GM12878 (cell line): Measurements from ENCODE around the gene ITPRIP. TPM values are rescaled to one million over a fixed set of nuclear protein-coding genes. Genes with fewer than 3 reads are reported as not detected.

Experiments used
- ATAC-seq: fragments of 200-7000 bp; cut with Tn5 transposase; 3 replicates; pipeline ENCODE4 v1.9.1; 2020; ENCODE audit warnings: mild to moderate bottlenecking, moderate library complexity
- BruUV-seq: library from RNA; stranded (reverse); fragments of 400-500 nt; replicated peaks from 2 replicates; lab custom pipeline; 2021; lab: Mats Ljungman, UMichigan
- CTCF ChIA-PET: fragments of 300-600 bp; sonication (Branson Sonifier 250); formaldehyde crosslinking; extraction: SDS; loops from one replicate; lab custom pipeline; 2021; ENCODE audit warnings: inconsistent platforms; lab: Yijun Ruan, JAX
- POLR2A ChIA-PET: fragments of 350-600 bp; formaldehyde crosslinking; extraction: SDS; loops from one replicate; lab custom pipeline; 2021; ENCODE audit warnings: inconsistent platforms; lab: Charles Lee
- RAD21 ChIA-PET: fragments of 300-600 bp; sonication (Branson Sonifier 250); formaldehyde crosslinking; loops from one replicate; lab custom pipeline; 2023; ENCODE audit warnings: antibody characterized with exemption; ENCODE audit not compliant: unreplicated experiment; lab: Charles Lee
- SMC1A ChIA-PET: fragments of 300-600 bp; sonication (Branson Sonifier 250); formaldehyde crosslinking; loops from one replicate; lab custom pipeline; 2023; ENCODE audit not compliant: unreplicated experiment, uncharacterized antibody; lab: Charles Lee
- DNase-seq: peaks from one replicate; pipeline ENCODE4 v3.0.0-alpha.2; 2011; ENCODE audit warnings: low read depth, low spot score
- FAIRE-seq: peaks from 3 replicates; lab custom pipeline; 2011; peaks lifted over from hg19 to GRCh38; lab: Jason Lieb, UNC
- H2AFZ ChIP-seq: 2 replicates; pipeline ENCODE4 v1.6.0; 2011; ENCODE audit warnings: low read depth, low read length, control low read depth; ENCODE audit not compliant: control insufficient read depth
- H3K27ac ChIP-seq: 2 replicates; pipeline ENCODE4 v1.5.1; 2011; ENCODE audit warnings: control low read depth; ENCODE audit not compliant: control insufficient read depth, insufficient read depth
- H3K27me3 ChIP-seq, 2 experiments: replicated peaks in 1 of 2; 2 replicates each; pipeline versions ENCODE4 v1.6.0 to v1.6.1; 2011; ENCODE audit warnings: low read length in 1 of 2; ENCODE audit not compliant: control insufficient read depth in 2 of 2, insufficient read depth in 2 of 2
- H3K36me3 ChIP-seq, 2 experiments: 2 replicates each; pipeline ENCODE4 v1.5.1; 2011; ENCODE audit warnings: low read length in 1 of 2; ENCODE audit not compliant: control insufficient read depth in 2 of 2, insufficient read depth in 2 of 2
- H3K4me1 ChIP-seq: 2 replicates; pipeline ENCODE4 v1.6.1; 2011; ENCODE audit warnings: mild to moderate bottlenecking, low read length, moderate library complexity, mixed read lengths; ENCODE audit not compliant: control insufficient read depth, insufficient read depth
- H3K4me2 ChIP-seq: 2 replicates; pipeline ENCODE4 v1.6.0; 2011; ENCODE audit warnings: control low read depth; ENCODE audit not compliant: control insufficient read depth, insufficient read depth
- H3K4me3 ChIP-seq: fragments of 200-600 bp; sonication (generic); 2 replicates; pipeline ENCODE4 v1.5.1; 2016
- H3K79me2 ChIP-seq: 2 replicates; pipeline ENCODE4 v1.6.0; 2011; ENCODE audit warnings: low read length; ENCODE audit not compliant: control insufficient read depth, insufficient read depth
- H3K9ac ChIP-seq: 2 replicates; pipeline ENCODE4 v1.8.0; 2011; ENCODE audit warnings: low read length, control low read depth, mixed read lengths; ENCODE audit not compliant: control insufficient read depth, insufficient read depth
- H3K9me3 ChIP-seq: replicated peaks from 3 replicates; pipeline ENCODE4 v1.5.1; 2011; ENCODE audit warnings: mild to moderate bottlenecking, low read length; ENCODE audit not compliant: control insufficient read depth, insufficient read depth
- H4K20me1 ChIP-seq: 2 replicates; pipeline ENCODE4 v1.6.0; 2011; ENCODE audit not compliant: control insufficient read depth, insufficient read depth
- CREM ChIP-seq: IDR thresholded peaks from 2 replicates; pipeline ENCODE4 v1.6.1; 2014; ENCODE audit warnings: antibody characterized with exemption, low read depth
- E2F8 ChIP-seq: fragments of 450-650 bp; IDR thresholded peaks from 2 replicates; pipeline ENCODE4 v1.6.1; 2018; ENCODE audit warnings: mild to moderate bottlenecking, low read depth, moderate library complexity; ENCODE audit not compliant: partially characterized antibody
- IRF3 ChIP-seq: fragments of 450-650 bp; IDR thresholded peaks from 2 replicates; pipeline ENCODE4 v1.6.1; 2014; ENCODE audit warnings: mild to moderate bottlenecking
- KLF5 ChIP-seq: fragments of 450-650 bp; IDR thresholded peaks from 2 replicates; pipeline ENCODE4 v1.6.1; 2014; ENCODE audit warnings: mild to moderate bottlenecking; ENCODE audit not compliant: partially characterized antibody
- MAX ChIP-seq: IDR thresholded peaks from 2 replicates; pipeline ENCODE4 v1.6.1; 2012; ENCODE audit warnings: low read depth, low read length, improper control_type of control experiment
- MTA2 ChIP-seq: fragments of 450-650 bp; IDR thresholded peaks from 2 replicates; pipeline ENCODE4 v1.6.1; 2016; ENCODE audit warnings: low read depth, mild to moderate bottlenecking, moderate library complexity
- PBX3 ChIP-seq: IDR thresholded peaks from 2 replicates; pipeline ENCODE4 v1.6.1; 2011; ENCODE audit warnings: mild to moderate bottlenecking, low read depth, low read length, moderate library complexity; ENCODE audit not compliant: insufficient replicate concordance
- RUNX3 ChIP-seq: IDR thresholded peaks from 2 replicates; pipeline ENCODE4 v1.6.1; 2012; ENCODE audit warnings: low read length, inconsistent platforms
- SUZ12 ChIP-seq: fragments of 200-600 bp; sonication (generic); IDR thresholded peaks from one replicate; pipeline ENCODE4 v1.6.1; 2018; ENCODE audit warnings: antibody characterized with exemption, mild to moderate bottlenecking; ENCODE audit not compliant: unreplicated experiment
- ZNF24 ChIP-seq: fragments of 450-650 bp; IDR thresholded peaks from 2 replicates; pipeline ENCODE4 v1.6.1; 2017; ENCODE audit warnings: antibody characterized with exemption, mild to moderate bottlenecking
- ZSCAN29 ChIP-seq: fragments of 450-650 bp; IDR thresholded peaks from 2 replicates; pipeline ENCODE4 v1.6.1; 2017; ENCODE audit warnings: mild to moderate bottlenecking, moderate library complexity
- WGBS: methylation state at CpG from one replicate; pipeline ENCODE4 v1.1.6; 2016; ENCODE audit warnings: low lambda C conversion rate; ENCODE audit not compliant: insufficient replicate concordance, insufficient coverage; ENCODE audit errors: missing lambda C conversion rate; 5-methylcytosine and 5-hydroxymethylcytosine counted together
- in situ Hi-C: fragments of 300-500 bp; cut with MboI; formaldehyde crosslinking; loops from 9 replicates; pipeline ENCODE4 v1.14.3; 2018; ENCODE audit warnings: mixed read lengths
- intact Hi-C: fragments of 100-400 bp; cut with micrococcal nuclease; formaldehyde crosslinking; loops from one replicate; pipeline ENCODE4 v1.14.2; 2022; ENCODE audit not compliant: unreplicated experiment
- polyA plus RNA-seq, 11 experiments: library from polyadenylated mRNA; depleted of rRNA in 4 of 11; unstranded in 6 of 11; stranded (reverse) in 5 of 11; fragments of >200 nt; fragmentation: Nextera tagmentation in 4 of 11; fragmentation: Illumina TruSeq in 1 of 11; extraction: Ambion mirVana in 4 of 11; extraction: Trizol in 1 of 11; gene quantifications; 1 replicate in 1 of 11; 2 replicates in 10 of 11; pipeline versions ENCODE4 v1.2.1 to v1.2.3, GENCODE V29; 2011 to 2016; ENCODE audit warnings: inconsistent platforms in 2 of 11, missing spikeins in 2 of 11, low read depth in 1 of 11
- total RNA-seq, 4 experiments: library from RNA; depleted of rRNA in 3 of 4; stranded (reverse); fragments of >200 nt in 3 of 4; fragmentation: Illumina TruSeq in 1 of 4; extraction: Trizol in 1 of 4; gene quantifications; 2 replicates each; pipeline versions ENCODE4 v1.2.1 to v1.2.3, GENCODE V29; 2013 to 2021

Gene ITPRIP
- total and polyA plus RNA-seq, 10 of the 15 experiments (the other 5 are each of a cell fraction or from before 2014, with no cell fraction given), result 0.82 to 10.4 (median 5.9) TPM

- intact Hi-C loops, result no loop called here
- TF ChIP-seq KLF5, result no peak
- no peak for TF ChIP-seq E2F8
- no peak for TF ChIP-seq MAX
- TF ChIP-seq CREM, result no peak
- no peak for TF ChIP-seq SUZ12
- TF ChIP-seq MTA2, result no peak
- no peak for TF ChIP-seq PBX3
- TF ChIP-seq IRF3, result no peak
- TF ChIP-seq RUNX3, result no peak
- TF ChIP-seq ZNF24, result no peak
- TF ChIP-seq ZSCAN29, result no peak
These were observed 33.9 kb downstream of the ITPRIP start for GRCh38 chr10:104304356-104304745.

More at GRCh38 chr10:104304356-104304745, 33.9 kb downstream of the ITPRIP start:
- ChIA-PET RAD21 (interaction anchor here (1.0 to 9.0 kb wide), 4 partner anchors 11 to 47 kb away, joined by 3 to 137 read pairs (median 10); partner anchors contain the start of gene CFAP58), SMC1A (interaction anchor here (1.9 to 7.3 kb wide), 3 partner anchors 9 to 45 kb away, joined by 7 to 187 read pairs (median 16); partner anchors contain the start of gene CFAP58), CTCF (interaction anchor here (1.3 to 13.3 kb wide), 6 partner anchors 11 to 47 kb away, joined by 3 to 419 read pairs (median 23); partner anchors contain the start of genes CFAP58 and ITPRIP), POLR2A (interaction anchor here (1.6 kb wide), 1 partner anchor 47 kb away, joined by 3 read pairs; no protein-coding TSS in a partner anchor)
- Histone ChIP-seq H4K20me1 (no peaks in the 10 kb centered on the region), H3K9me3 (no peaks in the 10 kb centered on the region; the same call in 2 of the 3 replicates), H3K36me3 (peaks cover 0 to 2% of the 10 kb centered on the region in 2 experiments; a peak in 1 of 4 replicates), H3K4me1 (peaks cover 26% of the 10 kb centered on the region), H3K4me3 (no peak overlapping the region), H3K79me2 (no peaks in the 10 kb centered on the region), H3K27ac (no peak overlapping the region), H3K4me2 (no peak overlapping the region), H2AFZ (no peak overlapping the region), H3K9ac (no peak overlapping the region), H3K27me3 (peaks cover 0 to 2% of the 10 kb centered on the region in 2 experiments; a peak in 1 of 4 replicates)
- ATAC-seq (no peak), DNase-seq (no peak), FAIRE-seq (no peak)
- no TSS peak for BruUV-seq
- 44% methylated on average over 4 of the region's 4 CpGs for WGBS
- in situ Hi-C loops, result no loop called here
